GM19351 (cell line): ENCODE measurements around the gene ANAPC5.

Experiments used
- ATAC-seq: cut with Tn5 transposase; IDR thresholded peaks from one replicate; pipeline ENCODE4 v1.9.1; 2021; ENCODE audit warnings: mild to moderate bottlenecking, moderate library complexity; ENCODE audit not compliant: unreplicated experiment

ANAPC5 gene

DNA sequence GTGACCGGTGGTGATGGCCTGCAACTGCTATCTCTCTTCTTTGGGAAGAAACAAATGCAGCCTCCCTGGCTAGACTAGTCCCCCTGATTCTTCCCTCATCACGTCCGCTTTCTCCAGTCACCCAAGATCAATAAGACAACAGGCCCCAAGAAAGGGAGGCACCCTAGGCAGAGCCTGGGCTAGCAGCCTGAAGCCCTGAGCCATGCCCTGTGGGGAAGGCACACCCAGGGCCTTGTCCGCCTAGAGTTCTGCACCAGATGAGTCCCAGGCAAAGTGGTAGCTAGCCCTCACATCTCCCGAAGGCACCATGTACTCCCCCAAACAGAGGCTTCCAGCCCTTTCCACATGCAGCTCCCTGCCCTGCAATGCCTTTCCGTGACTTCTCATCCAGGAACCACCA lies 90.8 kb downstream of the ANAPC5 start:
- no peak for ATAC-seq

DNA sequence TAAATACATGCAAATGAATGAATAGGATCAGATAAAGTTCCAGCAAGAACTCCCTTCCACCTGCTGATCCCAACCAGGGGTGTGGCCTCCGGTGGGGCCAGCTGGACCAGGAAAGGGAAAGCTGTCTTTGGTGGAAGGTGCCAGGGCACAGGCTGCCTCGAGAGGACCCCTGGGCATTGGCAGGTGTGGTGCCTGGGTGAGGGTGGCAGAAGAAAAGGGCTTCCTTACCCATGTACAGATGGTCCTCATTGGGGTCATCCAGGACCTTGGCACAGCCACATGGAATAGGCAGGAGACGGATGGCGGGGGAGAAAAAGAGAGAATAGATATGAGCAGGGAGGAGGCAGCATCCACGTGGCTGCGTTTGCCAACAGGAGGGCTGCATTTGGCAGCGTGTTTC lies 92.1 kb downstream of the ANAPC5 start:
- ATAC-seq = no peak

- ATAC-seq = no peak
Measured at GRCh38 chr12:121259074-121259473, 93.1 kb downstream of the ANAPC5 start.
